ENCODE results near the gene LSM10.
A peak's percentile ranks its signal among the peaks of the same experiment; 100 is the strongest.

Gene LSM10

DNA sequence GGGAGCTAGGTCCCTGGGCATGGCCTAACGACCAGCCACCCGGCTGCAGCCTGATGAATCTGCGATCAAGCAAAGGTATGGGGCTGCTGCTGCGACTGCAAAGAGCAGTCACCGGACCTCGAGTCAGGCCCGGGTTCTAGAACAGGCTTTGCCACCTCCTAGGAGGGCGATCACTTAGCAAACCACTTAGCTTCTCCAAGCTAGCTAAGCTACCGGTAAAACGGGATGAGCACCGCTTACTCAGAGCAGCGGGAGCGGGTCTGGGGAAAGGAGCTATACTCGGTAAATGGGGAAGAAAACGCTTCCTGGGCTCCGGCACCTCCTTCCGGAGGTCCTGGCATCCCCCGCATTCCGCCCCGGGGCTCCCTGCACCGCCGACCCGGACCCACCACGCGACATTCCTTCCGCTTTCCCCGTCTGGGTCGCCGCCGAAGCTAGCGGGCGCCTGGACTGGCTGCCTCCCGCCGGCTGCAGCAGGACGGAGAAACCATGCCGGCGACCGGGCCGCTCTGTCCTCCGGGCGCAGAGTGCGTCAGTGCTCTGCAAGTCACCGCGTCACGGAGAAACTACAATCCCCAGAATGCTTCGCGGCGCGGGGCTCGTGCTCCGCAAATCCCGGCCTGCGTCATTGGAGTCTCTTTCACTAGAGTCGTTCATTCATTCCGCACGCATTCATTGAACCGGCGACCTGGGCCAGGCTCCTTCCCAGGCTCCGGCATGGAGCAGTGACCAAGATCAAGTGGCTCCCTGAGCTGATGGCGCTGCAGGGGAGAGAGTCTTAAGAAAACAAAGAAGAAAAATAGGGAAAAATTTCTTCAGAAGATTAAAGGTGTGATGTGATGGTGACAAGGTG, at the start of gene LSM10:
LSM10 (minus strand) TSS at position 531 of the 853 bp plus-strand sequence. CDS start 3,779 bp downstream, outside the sequence.
- DNase-seq = peak; percentile 94

- no peak for DNase-seq
Measured at GRCh38 chr1:36447450-36447849, 49.7 kb upstream of the LSM10 start.

DNA sequence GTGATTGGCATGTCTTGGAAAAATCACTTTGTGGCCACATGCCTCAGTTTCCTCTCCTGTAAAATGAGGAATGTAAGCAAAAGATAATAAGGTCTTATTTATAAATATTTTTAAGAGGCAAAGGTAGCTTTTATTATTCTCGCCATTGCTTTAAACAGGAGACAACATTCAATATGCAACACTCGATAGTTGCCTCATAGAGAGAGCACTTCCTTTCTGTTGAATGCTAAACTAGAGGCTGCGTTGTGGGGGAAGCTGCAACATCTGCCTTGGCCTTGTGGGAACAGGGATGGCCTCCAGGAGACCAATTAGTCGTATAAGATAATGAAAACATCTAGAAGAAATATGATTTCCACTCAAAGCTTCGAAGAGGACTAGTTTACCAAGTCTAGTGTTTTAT, 49.0 kb upstream of the LSM10 start:
- no peak for DNase-seq

GRCh38 chr1:36446271-36446670, 48.6 kb upstream of the LSM10 start:
- peak; percentile 47 for DNase-seq

GRCh38 chr1:36443297-36443696, 45.6 kb upstream of the LSM10 start:
- no peak for DNase-seq

DNA sequence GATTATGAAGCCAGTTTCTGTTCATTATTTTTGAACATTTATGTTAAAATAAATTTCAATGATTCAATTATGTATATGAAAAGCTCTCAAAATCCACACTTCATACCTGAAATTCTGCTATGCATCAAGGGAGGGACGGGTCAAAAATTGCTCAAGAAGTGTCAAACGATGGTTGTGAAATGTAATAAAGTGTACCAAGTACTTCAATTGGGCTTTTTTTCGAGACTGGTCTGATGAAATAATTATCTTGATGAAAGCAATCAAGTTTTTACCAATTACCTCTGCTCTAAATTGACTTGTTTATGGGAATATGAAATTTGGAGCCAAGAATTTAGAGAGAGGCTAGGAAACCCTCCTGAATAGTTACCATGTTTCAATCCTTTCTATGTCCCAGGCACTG, 44.6 kb upstream of the LSM10 start:
- DNase-seq = no peak

DNA sequence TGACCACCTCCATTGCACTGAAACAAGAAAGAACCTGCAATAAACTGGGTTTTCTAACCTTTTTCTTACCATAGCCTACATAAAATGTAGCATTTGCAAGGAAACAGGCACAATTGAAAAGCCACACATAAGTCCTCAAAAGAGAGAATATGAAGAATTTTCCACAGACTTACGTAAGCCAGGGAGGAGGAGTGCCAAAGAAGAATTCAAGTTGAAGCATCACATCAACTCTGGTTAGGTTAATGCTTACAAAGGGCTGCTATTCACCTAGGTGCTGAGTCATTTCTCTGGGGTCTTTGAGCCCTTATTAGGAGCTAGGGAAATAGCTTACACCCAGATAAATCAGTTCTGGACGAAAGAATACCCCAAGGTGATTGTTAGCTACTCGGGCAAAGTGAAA, 42.9 kb upstream of the LSM10 start:
- DNase-seq = no peak

DNA sequence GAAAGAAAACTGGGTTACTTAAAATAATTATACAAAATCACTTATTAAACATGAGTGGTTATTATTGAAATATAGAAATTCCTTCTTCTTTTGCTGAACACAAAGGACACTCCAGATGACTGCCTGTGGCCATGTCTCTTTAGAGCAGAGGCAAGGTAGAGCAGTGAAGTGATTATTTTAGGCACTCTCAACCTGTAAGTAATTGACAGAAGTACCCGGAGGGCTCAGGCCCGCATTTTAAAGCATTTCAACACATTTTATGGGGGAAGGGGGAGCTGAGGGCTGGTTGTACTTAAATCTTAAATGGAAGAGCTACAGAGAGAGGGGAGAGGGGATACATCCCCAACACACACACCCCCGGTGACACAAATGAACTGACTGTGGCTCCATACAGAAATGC, 42.3 kb upstream of the LSM10 start:
- DNase-seq = no peak

DNA sequence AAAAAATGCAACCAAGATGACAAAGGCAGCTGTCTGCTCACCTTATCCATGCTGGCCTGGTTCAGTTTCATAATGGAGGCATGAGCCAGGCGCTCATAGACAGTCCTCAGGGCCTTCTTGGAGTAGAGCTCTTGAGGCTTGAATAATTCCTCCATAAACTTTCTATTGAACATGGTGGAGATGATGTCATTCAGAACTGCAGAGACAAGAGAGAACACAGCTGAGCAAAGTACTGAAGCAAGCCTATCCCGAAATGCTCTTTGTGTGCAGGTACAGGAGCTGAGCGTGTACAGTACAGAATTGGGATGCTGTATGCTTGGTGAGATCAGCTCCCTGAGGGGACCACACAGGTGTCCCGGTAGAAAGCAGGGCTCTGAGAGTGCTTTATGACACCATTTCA, 41.0 kb upstream of the LSM10 start:
- no peak for DNase-seq

- no peak for DNase-seq
Measured at GRCh38 chr1:36436821-36437220, 39.1 kb upstream of the LSM10 start.

DNA sequence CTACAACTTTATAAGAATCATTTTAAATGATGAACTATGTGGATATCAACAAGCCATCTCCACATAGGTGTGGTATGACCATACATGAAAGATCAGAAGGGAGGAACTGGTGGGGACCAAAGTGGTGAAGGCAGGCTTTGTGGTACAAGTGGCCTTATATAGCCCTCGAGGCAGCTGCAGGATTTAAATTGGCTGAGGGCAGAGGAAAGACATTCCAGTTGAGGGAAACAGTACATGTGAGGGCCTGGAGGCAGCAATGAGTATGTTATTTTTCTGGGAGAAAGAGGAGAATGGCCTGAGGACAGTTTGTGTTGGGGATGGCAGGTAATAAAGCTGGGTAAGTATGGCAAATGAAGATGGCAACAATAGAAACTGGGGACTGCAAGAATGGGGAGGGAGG, 35.4 kb upstream of the LSM10 start:
- no peak for DNase-seq

DNA sequence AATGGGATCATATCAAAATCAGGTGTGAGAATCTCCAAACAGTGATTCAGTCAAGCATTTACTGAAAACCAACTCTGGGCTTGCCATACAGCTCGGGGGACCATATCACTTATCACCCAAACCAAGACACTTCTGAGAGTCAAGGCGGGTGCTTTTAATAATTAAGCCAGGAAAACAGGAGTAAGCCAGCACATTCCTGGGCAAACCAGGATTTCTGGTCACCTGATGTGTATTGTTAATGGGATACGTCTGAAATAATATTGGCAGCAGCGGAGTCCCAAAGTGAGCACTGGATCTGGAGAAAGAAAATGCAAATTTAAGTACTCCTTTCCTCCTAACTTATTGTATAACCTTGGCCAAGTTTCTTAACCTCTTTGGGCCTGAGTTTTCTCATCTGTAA, 34.9 kb upstream of the LSM10 start:
- DNase-seq = no peak

DNA sequence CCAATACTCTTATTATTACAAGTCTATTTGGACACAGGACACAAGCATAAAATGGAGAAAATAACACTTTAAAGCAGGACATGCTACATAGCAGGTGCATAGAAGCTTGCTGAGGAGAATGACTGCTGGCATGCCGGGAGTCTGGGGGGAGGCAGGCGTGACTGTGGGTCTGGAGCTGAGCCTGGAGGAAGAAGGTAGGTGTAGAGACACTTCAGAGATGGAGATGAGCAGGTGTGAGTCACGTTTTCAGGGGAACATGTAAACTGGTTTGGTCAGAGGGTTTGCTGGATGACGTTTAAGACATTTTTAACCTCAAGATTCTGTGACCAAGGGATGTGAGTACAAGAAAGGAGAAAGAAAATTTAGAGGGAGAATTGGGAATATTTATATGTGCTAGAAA, 28.1 kb upstream of the LSM10 start:
- no peak for DNase-seq

- no peak for DNase-seq
Measured at GRCh38 chr1:36421649-36422048, 23.9 kb upstream of the LSM10 start.

- DNase-seq = peak; percentile 92
Measured at GRCh38 chr1:36420836-36421317, 23.2 kb upstream of the LSM10 start.

DNA sequence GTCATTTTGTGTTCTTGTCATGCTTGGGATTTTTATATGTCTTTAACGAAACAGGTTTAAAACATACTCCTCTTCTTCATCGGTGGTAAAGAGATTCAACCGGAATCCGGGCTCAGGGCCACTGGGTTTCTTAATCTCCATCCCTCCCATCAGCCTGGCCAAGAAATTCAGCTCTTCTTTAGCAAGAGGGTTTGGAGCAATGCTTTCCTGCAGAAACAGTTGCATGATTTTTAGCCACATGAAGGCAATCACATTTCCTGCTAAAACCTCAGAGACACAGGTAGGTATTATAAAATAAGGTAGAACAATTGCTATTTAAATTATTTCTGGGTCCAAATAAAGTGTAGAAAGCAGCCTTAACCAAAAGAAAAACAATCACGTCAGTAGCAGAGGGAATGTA, 22.7 kb upstream of the LSM10 start:
- DNase-seq = no peak

DNA sequence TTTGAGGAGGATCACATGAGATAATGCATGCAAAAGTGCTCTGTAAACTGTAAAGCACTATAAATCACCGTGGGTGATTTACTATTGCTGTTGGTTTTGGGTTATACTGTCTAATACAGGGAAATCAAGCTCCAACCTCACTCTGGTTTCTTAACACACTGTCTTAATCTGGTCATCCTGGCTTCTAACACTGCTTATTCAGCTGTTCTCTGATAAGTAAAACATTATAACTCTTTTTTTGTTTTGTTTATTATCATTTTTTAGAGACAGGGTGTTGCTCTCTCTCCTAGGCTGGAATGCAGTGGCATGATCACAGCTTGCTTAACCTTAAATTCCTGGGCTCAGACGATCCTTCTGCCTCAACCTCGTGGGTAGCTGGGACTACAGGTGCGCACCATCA, 21.9 kb upstream of the LSM10 start:
- no peak for DNase-seq

DNA sequence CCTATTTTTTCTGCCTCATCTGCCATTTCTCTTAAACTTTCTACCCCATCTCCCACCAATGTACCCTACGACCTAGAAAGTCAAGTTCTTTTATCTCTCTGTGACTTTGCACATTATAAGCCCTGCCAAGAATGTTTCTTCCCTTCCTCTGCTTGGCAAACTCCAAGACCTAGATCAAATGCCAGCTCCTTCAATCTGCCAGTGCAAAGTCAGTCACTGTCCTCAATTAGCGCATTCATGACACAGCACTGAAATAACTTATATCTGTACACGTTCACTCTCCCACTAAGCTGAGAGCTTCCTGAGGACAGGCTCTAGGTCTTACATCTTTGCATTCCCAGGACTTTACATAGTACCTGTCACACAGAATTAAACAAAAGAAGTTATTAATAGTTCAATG, 21.4 kb upstream of the LSM10 start:
- DNase-seq = no peak

DNA sequence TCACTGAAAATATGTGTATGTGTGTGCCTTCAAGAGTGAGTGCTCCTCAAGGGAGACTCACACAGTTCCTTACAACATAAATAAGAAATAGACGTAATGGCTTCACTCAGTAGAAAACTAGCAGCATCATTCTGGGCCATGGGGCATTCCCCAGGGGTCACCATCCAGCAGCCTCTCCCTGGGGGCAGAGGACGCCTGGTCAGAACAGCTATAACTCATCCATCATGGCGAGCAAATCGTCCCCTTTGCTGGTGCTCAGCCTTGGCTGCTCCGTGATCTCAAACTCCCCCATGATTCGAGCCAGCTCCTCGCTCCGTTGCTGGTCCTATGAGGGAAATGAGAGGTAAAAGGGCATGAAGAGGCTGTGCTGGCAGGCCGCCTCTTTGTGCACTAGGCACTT, 20.2 kb upstream of the LSM10 start:
- DNase-seq = no peak

- no peak for DNase-seq
Measured at GRCh38 chr1:36415661-36416326, 18.1 kb upstream of the LSM10 start.

DNA sequence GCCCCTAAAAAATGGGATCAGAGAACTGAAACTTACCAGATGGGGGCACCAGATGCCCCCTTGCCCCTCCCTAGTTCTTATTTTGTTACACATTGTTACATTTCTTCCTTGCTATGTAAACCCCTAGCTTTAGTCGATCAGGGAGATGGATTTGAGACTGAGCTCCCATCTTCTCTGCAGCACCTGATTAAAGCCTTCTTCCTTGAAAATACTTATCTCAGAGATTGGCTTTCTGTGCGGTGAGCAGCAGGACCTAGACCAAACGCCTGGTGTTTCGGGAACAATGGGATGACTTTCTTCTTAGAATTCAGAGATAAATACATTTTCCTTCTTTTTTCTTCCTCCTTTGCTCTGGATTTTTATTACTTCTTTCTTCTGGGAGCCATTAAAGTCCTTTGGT, 16.7 kb upstream of the LSM10 start:
- no peak for DNase-seq

DNA sequence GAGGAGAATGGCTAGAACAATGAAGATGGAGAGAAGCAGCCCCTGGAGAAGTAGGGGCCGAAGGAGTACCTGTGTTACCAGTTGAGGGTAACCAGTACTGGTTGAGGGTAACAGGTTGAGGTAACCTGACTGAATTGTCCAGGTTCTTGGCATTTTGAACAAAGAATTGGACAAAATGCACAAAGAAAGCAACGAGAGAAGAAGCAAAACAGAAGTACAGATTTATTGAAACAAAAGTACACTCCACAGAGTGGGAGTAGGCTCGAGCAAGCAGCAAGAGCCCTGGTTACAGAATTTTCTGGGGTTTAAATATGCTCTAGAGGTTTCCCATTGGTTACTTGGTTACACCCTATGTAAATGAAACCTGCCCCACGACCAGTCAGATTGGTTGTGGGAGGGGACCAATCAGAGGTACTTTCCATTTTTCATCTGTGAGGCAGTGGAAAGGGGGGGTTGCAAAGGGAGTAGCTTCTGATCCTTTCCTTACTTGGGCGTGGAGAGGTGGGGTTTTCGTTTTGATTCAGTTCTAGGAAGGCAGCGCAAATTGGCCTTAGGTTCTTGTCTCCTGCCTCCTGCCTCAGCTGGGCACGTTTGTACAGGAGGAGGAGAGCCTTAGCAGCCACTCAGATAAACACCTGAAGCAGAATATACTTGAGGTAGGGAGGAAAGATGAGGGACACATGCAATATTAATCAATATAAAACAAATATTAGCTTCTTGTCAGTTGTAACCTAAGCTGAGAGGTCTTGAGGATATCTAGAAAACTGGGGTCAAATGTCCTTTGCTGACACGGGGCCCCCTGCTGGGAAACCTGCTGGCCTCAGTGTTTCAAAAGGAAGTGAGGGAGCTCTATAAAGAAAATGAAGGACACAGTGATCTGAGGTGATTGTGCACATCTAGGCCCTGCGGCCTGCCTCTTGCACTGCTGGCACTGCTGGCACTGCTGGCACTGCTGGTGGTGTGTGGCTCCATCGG, 14.3 kb upstream of the LSM10 start:
- DNase-seq = peak; percentile 93

GRCh38 chr1:36408479-36408878, 10.8 kb upstream of the LSM10 start:
- no peak for DNase-seq

Measured in activated CD4-positive, alpha-beta T cell treated with anti-CD3 and anti-CD28 coated beads, Interleukin-2, amount 50 U/mL, for 16 hours (primary cell).